Putamen (tissue), 1 donor: ENCODE data around the gene ERC2.

ENCODE experiments used
- DNase-seq: peaks from one replicate; pipeline ENCODE4 v3.0.0-alpha.2; 2016; ENCODE audit warnings: low spot score

Gene ERC2

GRCh38 chr3:55678546-55679216 is 789.6 kb downstream of the ERC2 start:
- no peak for DNase-seq

GRCh38 chr3:55676643-55677042 is 791.6 kb downstream of the ERC2 start:
- DNase-seq = no peak

- no peak for DNase-seq
These were observed 792.8 kb downstream of the ERC2 start for GRCh38 chr3:55675478-55675877.

- DNase-seq = no peak
These were observed 794.5 kb downstream of the ERC2 start for GRCh38 chr3:55673764-55674163.

- no peak for DNase-seq
These were observed 799.1 kb downstream of the ERC2 start for GRCh38 chr3:55669133-55669532.

- DNase-seq = no peak
These were observed 799.9 kb downstream of the ERC2 start for GRCh38 chr3:55668359-55668758.

- DNase-seq = no peak
These were observed 803.9 kb downstream of the ERC2 start for GRCh38 chr3:55664387-55664786.

GRCh38 chr3:55662683-55663082 is 805.6 kb downstream of the ERC2 start:
- no peak for DNase-seq

- no peak for DNase-seq
These were observed 806.7 kb downstream of the ERC2 start for GRCh38 chr3:55661571-55661970.

GRCh38 chr3:55661141-55661540 is 807.1 kb downstream of the ERC2 start:
- no peak for DNase-seq

- no peak for DNase-seq
These were observed 807.6 kb downstream of the ERC2 start for GRCh38 chr3:55660642-55661041.

- no peak for DNase-seq
These were observed 808.6 kb downstream of the ERC2 start for GRCh38 chr3:55659701-55660100.

- no peak for DNase-seq
These were observed 809.3 kb downstream of the ERC2 start for GRCh38 chr3:55658690-55659562.

GRCh38 chr3:55658270-55658669 is 810.0 kb downstream of the ERC2 start:
- no peak for DNase-seq

GRCh38 chr3:55655544-55655943 is 812.7 kb downstream of the ERC2 start:
- DNase-seq = no peak

GRCh38 chr3:55654123-55654760 is 814.0 kb downstream of the ERC2 start:
- DNase-seq = no peak

- DNase-seq = no peak
These were observed 817.3 kb downstream of the ERC2 start for GRCh38 chr3:55651011-55651410.

- DNase-seq = peak; percentile 31
These were observed 818.3 kb downstream of the ERC2 start for GRCh38 chr3:55650011-55650410.

GRCh38 chr3:55649554-55649953 is 818.7 kb downstream of the ERC2 start:
- no peak for DNase-seq

GRCh38 chr3:55648591-55649318 is 819.5 kb downstream of the ERC2 start:
- DNase-seq = no peak

- no peak for DNase-seq
These were observed 820.6 kb downstream of the ERC2 start for GRCh38 chr3:55647670-55648069.

- DNase-seq = no peak
These were observed 821.2 kb downstream of the ERC2 start for GRCh38 chr3:55647063-55647462.
